ENCODE data around the gene TSPAN9.

Gene TSPAN9

DNA sequence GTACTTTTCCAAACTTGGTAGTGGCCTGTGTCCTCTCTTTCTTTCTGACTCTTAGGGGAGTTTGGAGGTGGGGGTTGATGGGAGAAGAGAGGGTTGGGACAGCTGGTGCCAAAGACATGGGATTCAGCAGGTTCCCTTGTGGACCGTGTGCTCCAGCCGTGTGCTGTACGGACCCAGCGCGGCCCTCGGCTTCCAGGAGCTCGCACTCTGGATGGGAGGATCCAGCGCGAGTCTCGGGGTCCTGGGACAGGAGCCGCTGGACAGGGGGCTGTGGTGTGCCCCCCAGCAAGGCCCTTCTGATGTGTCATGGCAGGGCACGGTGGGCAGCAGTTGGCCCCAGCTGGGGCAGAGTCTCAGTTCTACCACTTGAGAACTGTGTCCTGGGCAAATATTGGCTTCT lies 45.0 kb upstream of the TSPAN9 start:
- Histone ChIP-seq H3K9me2 (replicated peaks; ENCODE audit: control insufficient read depth, low read length) (no peaks in the 10 kb centered on the region), H3K4me1 (ENCODE audit: control insufficient read depth, low read length) (no peaks in the 10 kb centered on the region), H3K36me3 (ENCODE audit: control insufficient read depth, low read length) (no peaks in the 10 kb centered on the region), H3F3A (ENCODE audit: control insufficient read depth, insufficient read depth) (no peaks in the 10 kb centered on the region), H3K79me2 (ENCODE audit: control insufficient read depth, low read length) (no peaks in the 10 kb centered on the region), H3K27me3 (ENCODE audit: control insufficient read depth, low read length) (no peaks in the 10 kb centered on the region), H4K20me1 (ENCODE audit: control insufficient read depth, insufficient read depth, low read depth, low read length) (no peaks in the 10 kb centered on the region), H3K9me3 (ENCODE audit: control insufficient read depth, insufficient read depth, low read length) (no peaks in the 10 kb centered on the region), H3K4me2 (ENCODE audit: low read length) (no peak overlapping the region), H3K27ac (ENCODE audit: low read depth, low read length) (no peak overlapping the region), H3K4me3 (ENCODE audit: low read length) (no peak overlapping the region)
- TF ChIP-seq, protein P1, sequence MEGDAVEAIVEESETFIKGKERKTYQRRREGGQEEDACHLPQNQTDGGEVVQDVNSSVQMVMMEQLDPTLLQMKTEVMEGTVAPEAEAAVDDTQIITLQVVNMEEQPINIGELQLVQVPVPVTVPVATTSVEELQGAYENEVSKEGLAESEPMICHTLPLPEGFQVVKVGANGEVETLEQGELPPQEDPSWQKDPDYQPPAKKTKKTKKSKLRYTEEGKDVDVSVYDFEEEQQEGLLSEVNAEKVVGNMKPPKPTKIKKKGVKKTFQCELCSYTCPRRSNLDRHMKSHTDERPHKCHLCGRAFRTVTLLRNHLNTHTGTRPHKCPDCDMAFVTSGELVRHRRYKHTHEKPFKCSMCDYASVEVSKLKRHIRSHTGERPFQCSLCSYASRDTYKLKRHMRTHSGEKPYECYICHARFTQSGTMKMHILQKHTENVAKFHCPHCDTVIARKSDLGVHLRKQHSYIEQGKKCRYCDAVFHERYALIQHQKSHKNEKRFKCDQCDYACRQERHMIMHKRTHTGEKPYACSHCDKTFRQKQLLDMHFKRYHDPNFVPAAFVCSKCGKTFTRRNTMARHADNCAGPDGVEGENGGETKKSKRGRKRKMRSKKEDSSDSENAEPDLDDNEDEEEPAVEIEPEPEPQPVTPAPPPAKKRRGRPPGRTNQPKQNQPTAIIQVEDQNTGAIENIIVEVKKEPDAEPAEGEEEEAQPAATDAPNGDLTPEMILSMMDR (IDR thresholded peaks at IDR 0.05; ENCODE audit: low read depth, low read length, poor library complexity, severe bottlenecking), result no peak
- no peak for TF ChIP-seq EZH2phosphoT487 (IDR thresholded peaks at IDR 0.05; ENCODE audit: borderline replicate concordance, low read length)

DNA sequence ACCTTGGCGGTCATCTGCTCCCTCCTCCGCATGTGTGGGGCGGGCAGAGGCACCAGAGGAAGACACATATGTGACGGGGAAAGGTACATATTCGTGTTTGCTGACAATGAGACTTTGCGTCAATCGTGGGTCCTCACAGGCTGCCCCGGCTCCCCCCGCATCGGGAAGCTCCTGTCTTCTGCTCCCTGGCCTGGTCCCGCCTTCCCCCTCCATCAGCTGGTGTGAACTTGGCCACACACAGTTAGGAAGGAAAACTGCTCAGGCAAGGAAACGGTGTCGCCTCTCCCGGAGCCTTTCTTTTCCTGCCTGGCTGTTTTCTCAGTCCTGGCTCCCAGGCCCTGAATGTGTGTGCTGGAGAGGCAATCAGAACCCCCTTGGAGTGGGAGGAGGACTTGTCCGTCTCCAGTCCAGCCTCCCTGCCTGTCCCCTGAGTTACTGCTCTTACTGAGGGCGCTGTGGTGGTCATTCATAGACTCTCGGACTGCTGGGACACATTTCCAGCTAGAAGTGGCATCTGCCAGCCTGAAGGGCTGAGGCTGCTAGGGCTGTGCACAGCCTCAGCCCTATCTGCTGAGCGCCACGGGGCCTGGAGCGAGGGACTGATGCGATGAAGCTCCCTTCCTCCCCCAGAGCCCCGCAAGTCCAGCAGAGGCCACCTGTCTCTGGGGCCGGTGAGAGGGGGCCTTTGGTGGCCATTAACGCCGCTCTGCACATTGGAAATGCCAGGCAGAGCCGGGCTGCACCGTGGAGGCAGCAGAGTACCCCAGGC lies 44.2 kb upstream of the TSPAN9 start:
- no peak overlapping the region for H3K4me2 ChIP-seq (ENCODE audit: low read length)
- no peak overlapping the region for H3K27ac ChIP-seq (ENCODE audit: low read depth, low read length)
- H3K4me3 ChIP-seq (ENCODE audit: low read length), result no peak overlapping the region
- H3K79me2 ChIP-seq (ENCODE audit: control insufficient read depth, low read length), result no peaks in the 10 kb centered on the region
- H3K36me3 ChIP-seq (ENCODE audit: control insufficient read depth, low read length), result no peaks in the 10 kb centered on the region
- H3K9me2 ChIP-seq (replicated peaks; ENCODE audit: control insufficient read depth, low read length), result no peaks in the 10 kb centered on the region
- no peaks in the 10 kb centered on the region for H3K4me1 ChIP-seq (ENCODE audit: control insufficient read depth, low read length)
- H3K27me3 ChIP-seq (ENCODE audit: control insufficient read depth, low read length), result no peaks in the 10 kb centered on the region
- no peaks in the 10 kb centered on the region for H4K20me1 ChIP-seq (ENCODE audit: control insufficient read depth, insufficient read depth, low read depth, low read length)
- TF ChIP-seq, protein P1 (IDR thresholded peaks at IDR 0.05; ENCODE audit: low read depth, low read length, poor library complexity, severe bottlenecking), result no peak
- TF ChIP-seq EZH2phosphoT487 (IDR thresholded peaks at IDR 0.05; ENCODE audit: borderline replicate concordance, low read length), result no peak
- no peaks in the 10 kb centered on the region for H3F3A ChIP-seq (ENCODE audit: control insufficient read depth, insufficient read depth)
- no peaks in the 10 kb centered on the region for H3K9me3 ChIP-seq (ENCODE audit: control insufficient read depth, insufficient read depth, low read length)

DNA sequence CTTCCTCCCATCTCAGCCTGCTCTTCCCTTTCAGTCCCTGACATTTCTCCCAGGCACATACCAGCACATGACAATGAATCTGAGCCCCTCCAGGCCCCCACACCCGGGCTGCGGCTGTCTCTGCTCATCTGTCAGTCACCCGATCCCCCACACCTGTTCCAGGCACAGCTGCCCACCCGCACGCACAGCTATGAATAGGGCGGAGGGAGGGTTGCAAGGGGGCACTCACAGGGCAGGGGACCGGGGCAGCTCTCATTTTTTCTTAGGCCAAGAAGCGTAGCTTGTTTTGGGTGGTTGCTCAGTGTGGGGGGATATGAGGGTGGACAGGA lies 43.7 kb upstream of the TSPAN9 start:
- TF ChIP-seq, protein P1 (IDR thresholded peaks at IDR 0.05; ENCODE audit: low read depth, low read length, poor library complexity, severe bottlenecking), result no peak
- no peak for TF ChIP-seq EZH2phosphoT487 (IDR thresholded peaks at IDR 0.05; ENCODE audit: borderline replicate concordance, low read length)
- no peak overlapping the region for H3K27ac ChIP-seq (ENCODE audit: low read depth, low read length)
- H3K79me2 ChIP-seq (ENCODE audit: control insufficient read depth, low read length), result no peaks in the 10 kb centered on the region
- no peaks in the 10 kb centered on the region for H3K9me3 ChIP-seq (ENCODE audit: control insufficient read depth, insufficient read depth, low read length)
- H3F3A ChIP-seq (ENCODE audit: control insufficient read depth, insufficient read depth), result no peaks in the 10 kb centered on the region
- H3K9me2 ChIP-seq (replicated peaks; ENCODE audit: control insufficient read depth, low read length), result no peaks in the 10 kb centered on the region
- no peaks in the 10 kb centered on the region for H3K36me3 ChIP-seq (ENCODE audit: control insufficient read depth, low read length)
- no peaks in the 10 kb centered on the region for H4K20me1 ChIP-seq (ENCODE audit: control insufficient read depth, insufficient read depth, low read depth, low read length)
- no peaks in the 10 kb centered on the region for H3K27me3 ChIP-seq (ENCODE audit: control insufficient read depth, low read length)
- no peaks in the 10 kb centered on the region for H3K4me1 ChIP-seq (ENCODE audit: control insufficient read depth, low read length)
- H3K4me2 ChIP-seq (ENCODE audit: low read length), result no peak overlapping the region
- no peak overlapping the region for H3K4me3 ChIP-seq (ENCODE audit: low read length)

All from DOHH2 (cell line).